ENCODE data around the gene SH2D7.

SH2D7 gene

DNA sequence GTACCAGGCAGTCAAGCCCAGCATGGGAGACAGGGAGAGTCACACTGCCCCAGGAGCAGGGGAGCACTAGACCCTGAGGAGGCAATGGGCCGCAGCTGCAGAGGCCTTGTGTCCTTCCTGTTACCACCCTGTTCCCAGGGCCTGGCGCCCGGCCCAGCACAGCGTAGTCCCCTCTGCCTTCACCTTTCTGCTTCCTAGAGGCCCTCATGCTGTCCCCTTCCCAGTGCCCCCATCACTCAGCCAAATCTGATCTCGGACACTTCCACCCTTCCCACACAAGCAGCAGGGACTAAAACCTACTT lies 8.0 kb upstream of the SH2D7 start:
- H3K9me3 ChIP-seq (ENCODE audit: insufficient read depth, low read depth, low read length): no peaks in the 10 kb centered on the region
- no peak overlapping the region for H3K27ac ChIP-seq (ENCODE audit: low read depth, low read length)
- H3K4ac ChIP-seq (ENCODE audit: low read depth, low read length): no peak overlapping the region
- no peak overlapping the region for H2BK5ac ChIP-seq (ENCODE audit: low read depth, low read length, poor library complexity)
- WGBS (ENCODE audit: extremely low coverage, insufficient coverage, insufficient read length): no CpG with 5 or more reads among the region's 5 CpGs
- H3K9ac ChIP-seq (ENCODE audit: low read length): no peak overlapping the region
- no peak overlapping the region for H2BK120ac ChIP-seq (ENCODE audit: insufficient read depth, low read length, poor library complexity)
- no peak overlapping the region for H3K18ac ChIP-seq (ENCODE audit: low read length)
- H3K14ac ChIP-seq (ENCODE audit: low read length): no peak overlapping the region
- no peak overlapping the region for H3K4me3 ChIP-seq (ENCODE audit: low read depth, low read length)
- H3K4me2 ChIP-seq (ENCODE audit: low read length): no peak overlapping the region
- H3K79me1 ChIP-seq (ENCODE audit: low read length): peaks cover 2% of the 10 kb centered on the region
- H3K23ac ChIP-seq (ENCODE audit: low read length): no peak overlapping the region
- H3K4me1 ChIP-seq (ENCODE audit: control insufficient read depth in 1 of 2, insufficient read depth in 2 of 2, low read length in 2 of 2): peaks cover 3 to 6% of the 10 kb centered on the region in 2 experiments
- no peaks in the 10 kb centered on the region for H3K36me3 ChIP-seq (ENCODE audit: control insufficient read depth in 1 of 2, insufficient read depth in 2 of 2, low read length in 2 of 2)
- DNase-seq: no peak
- no peaks in the 10 kb centered on the region for H3K27me3 ChIP-seq (ENCODE audit: insufficient read depth, low read length)
- H2AFZ ChIP-seq (ENCODE audit: insufficient read depth, low read length, poor library complexity): no peak overlapping the region
- H2AK5ac ChIP-seq (ENCODE audit: low read length): no peak overlapping the region
- no peak overlapping the region for H4K8ac ChIP-seq (ENCODE audit: low read depth, low read length)
- H2BK12ac ChIP-seq (ENCODE audit: low read length): no peak overlapping the region
- peak overlapping the region; percentile 57 for H4K91ac ChIP-seq (ENCODE audit: low read depth, low read length)
- H3K79me2 ChIP-seq (ENCODE audit: control insufficient read depth, insufficient read depth, low read length, poor library complexity): no peaks in the 10 kb centered on the region
- H4K12ac ChIP-seq (ENCODE audit: low read depth, low read length): no peak overlapping the region

GRCh38 chr15:78085928-78086327 lies 6.4 kb upstream of the SH2D7 start:
- no peaks in the 10 kb centered on the region for H3K79me2 ChIP-seq (ENCODE audit: control insufficient read depth, insufficient read depth, low read length, poor library complexity)
- no peak overlapping the region for H3K4me3 ChIP-seq (ENCODE audit: low read depth, low read length)
- H2AK5ac ChIP-seq (ENCODE audit: low read length): no peak overlapping the region
- H4K12ac ChIP-seq (ENCODE audit: low read depth, low read length): no peak overlapping the region
- H4K8ac ChIP-seq (ENCODE audit: low read depth, low read length): no peak overlapping the region
- no peak overlapping the region for H2BK5ac ChIP-seq (ENCODE audit: low read depth, low read length, poor library complexity)
- H3K4ac ChIP-seq (ENCODE audit: low read depth, low read length): no peak overlapping the region
- no peaks in the 10 kb centered on the region for H3K36me3 ChIP-seq (ENCODE audit: control insufficient read depth in 1 of 2, insufficient read depth in 2 of 2, low read length in 2 of 2)
- H3K27ac ChIP-seq (ENCODE audit: low read depth, low read length): no peak overlapping the region
- DNase-seq: no peak
- H2BK12ac ChIP-seq (ENCODE audit: low read length): no peak overlapping the region
- H3K18ac ChIP-seq (ENCODE audit: low read length): no peak overlapping the region
- H3K9me3 ChIP-seq (ENCODE audit: insufficient read depth, low read depth, low read length): no peaks in the 10 kb centered on the region
- peaks cover 2% of the 10 kb centered on the region for H3K79me1 ChIP-seq (ENCODE audit: low read length)
- H2BK120ac ChIP-seq (ENCODE audit: insufficient read depth, low read length, poor library complexity): no peak overlapping the region
- no peak overlapping the region for H3K23ac ChIP-seq (ENCODE audit: low read length)
- H3K4me2 ChIP-seq (ENCODE audit: low read length): no peak overlapping the region
- H3K9ac ChIP-seq (ENCODE audit: low read length): no peak overlapping the region
- H3K27me3 ChIP-seq (ENCODE audit: insufficient read depth, low read length): no peaks in the 10 kb centered on the region
- H3K4me1 ChIP-seq (ENCODE audit: control insufficient read depth in 1 of 2, insufficient read depth in 2 of 2, low read length in 2 of 2): peaks cover 3 to 6% of the 10 kb centered on the region in 2 experiments
- H2AFZ ChIP-seq (ENCODE audit: insufficient read depth, low read length, poor library complexity): no peak overlapping the region
- no peak overlapping the region for H4K91ac ChIP-seq (ENCODE audit: low read depth, low read length)
- no CpG with 5 or more reads among the region's 1 CpG for WGBS (ENCODE audit: extremely low coverage, insufficient coverage, insufficient read length)
- H3K14ac ChIP-seq (ENCODE audit: low read length): no peak overlapping the region

DNA sequence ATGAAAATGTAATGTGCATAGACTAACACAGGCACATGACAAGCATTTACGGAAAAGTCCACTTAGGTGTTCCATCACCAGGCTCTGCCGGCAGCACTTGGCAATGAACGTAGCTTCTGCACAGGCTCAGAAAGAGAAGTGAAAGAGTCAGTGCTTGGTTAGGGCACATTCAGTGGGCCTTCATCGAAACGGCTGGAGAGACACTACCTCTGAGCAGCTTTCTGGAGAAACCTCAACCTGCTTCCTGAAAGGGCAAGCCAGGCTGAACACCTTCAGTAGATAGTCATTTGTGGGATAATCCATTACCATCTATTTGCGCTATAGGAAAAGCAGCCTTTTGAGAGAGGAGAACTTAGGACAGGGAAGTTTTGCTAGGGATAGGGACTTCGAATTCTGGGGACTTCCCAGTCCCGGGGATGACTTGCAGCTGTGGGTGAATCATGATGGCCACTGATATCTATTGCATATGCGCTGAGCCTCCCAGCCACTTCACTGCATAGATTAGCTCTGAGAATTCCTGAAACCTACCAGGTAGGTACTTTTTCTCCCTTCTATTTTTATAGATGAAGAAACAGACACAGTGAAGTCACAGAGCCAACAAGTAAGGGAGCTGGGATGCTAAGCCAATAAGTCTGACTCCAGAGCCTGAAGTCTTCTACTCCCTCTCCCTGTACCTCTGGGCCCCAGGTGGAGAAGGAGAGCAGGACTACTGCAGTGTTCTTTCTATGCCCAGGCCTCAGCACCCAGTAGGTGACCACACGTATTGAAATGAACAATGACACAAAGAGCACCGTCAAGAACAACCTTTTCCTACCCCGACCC lies 4.2 kb upstream of the SH2D7 start:
- Histone ChIP-seq H2AFZ (ENCODE audit: insufficient read depth, low read length, poor library complexity) (no peak overlapping the region), H3K18ac (ENCODE audit: low read length) (no peak overlapping the region), H4K12ac (ENCODE audit: low read depth, low read length) (no peak overlapping the region), H3K23ac (ENCODE audit: low read length) (no peak overlapping the region), H3K4me3 (ENCODE audit: low read depth, low read length) (no peak overlapping the region), H3K9me3 (ENCODE audit: insufficient read depth, low read depth, low read length) (no peaks in the 10 kb centered on the region), H3K79me2 (ENCODE audit: control insufficient read depth, insufficient read depth, low read length, poor library complexity) (no peaks in the 10 kb centered on the region), H3K27me3 (ENCODE audit: insufficient read depth, low read length) (no peaks in the 10 kb centered on the region), H2AK5ac (ENCODE audit: low read length) (no peak overlapping the region), H3K9ac (ENCODE audit: low read length) (no peak overlapping the region), H3K79me1 (ENCODE audit: low read length) (no peaks in the 10 kb centered on the region), H3K4ac (ENCODE audit: low read depth, low read length) (no peak overlapping the region), H4K8ac (ENCODE audit: low read depth, low read length) (no peak overlapping the region), H2BK5ac (ENCODE audit: low read depth, low read length, poor library complexity) (no peak overlapping the region), H3K14ac (ENCODE audit: low read length) (no peak overlapping the region), H3K4me2 (ENCODE audit: low read length) (no peak overlapping the region), H2BK120ac (ENCODE audit: insufficient read depth, low read length, poor library complexity) (no peak overlapping the region), H2BK12ac (ENCODE audit: low read length) (no peak overlapping the region), H4K91ac (ENCODE audit: low read depth, low read length) (peak overlapping the region; percentile 4), H3K27ac (ENCODE audit: low read depth, low read length) (no peak overlapping the region), H3K4me1 (ENCODE audit: control insufficient read depth in 1 of 2, insufficient read depth in 2 of 2, low read length in 2 of 2) (peaks cover 3% of the 10 kb centered on the region in 2 experiments), H3K36me3 (ENCODE audit: control insufficient read depth in 1 of 2, insufficient read depth in 2 of 2, low read length in 2 of 2) (no peaks in the 10 kb centered on the region)
- peak in 1 of 2 donors; percentile 23 for DNase-seq
- WGBS (ENCODE audit: extremely low coverage, insufficient coverage, insufficient read length): no CpG with 5 or more reads among the region's 12 CpGs

GRCh38 chr15:78088773-78089080 lies 3.6 kb upstream of the SH2D7 start:
- no peak overlapping the region for H3K9ac ChIP-seq (ENCODE audit: low read length)
- no peaks in the 10 kb centered on the region for H3K79me2 ChIP-seq (ENCODE audit: control insufficient read depth, insufficient read depth, low read length, poor library complexity)
- H2AK5ac ChIP-seq (ENCODE audit: low read length): no peak overlapping the region
- H4K12ac ChIP-seq (ENCODE audit: low read depth, low read length): no peak overlapping the region
- no peak overlapping the region for H3K4me3 ChIP-seq (ENCODE audit: low read depth, low read length)
- no peaks in the 10 kb centered on the region for H3K9me3 ChIP-seq (ENCODE audit: insufficient read depth, low read depth, low read length)
- no peak overlapping the region for H2BK120ac ChIP-seq (ENCODE audit: insufficient read depth, low read length, poor library complexity)
- H3K18ac ChIP-seq (ENCODE audit: low read length): no peak overlapping the region
- H3K14ac ChIP-seq (ENCODE audit: low read length): no peak overlapping the region
- no peak overlapping the region for H4K91ac ChIP-seq (ENCODE audit: low read depth, low read length)
- H3K4me2 ChIP-seq (ENCODE audit: low read length): no peak overlapping the region
- WGBS (ENCODE audit: extremely low coverage, insufficient coverage, insufficient read length): no CpG with 5 or more reads among the region's 3 CpGs
- no peaks in the 10 kb centered on the region for H3K27me3 ChIP-seq (ENCODE audit: insufficient read depth, low read length)
- no peak overlapping the region for H2AFZ ChIP-seq (ENCODE audit: insufficient read depth, low read length, poor library complexity)
- no peak overlapping the region for H2BK5ac ChIP-seq (ENCODE audit: low read depth, low read length, poor library complexity)
- H4K8ac ChIP-seq (ENCODE audit: low read depth, low read length): no peak overlapping the region
- peaks cover 3% of the 10 kb centered on the region in 2 experiments for H3K4me1 ChIP-seq (ENCODE audit: control insufficient read depth in 1 of 2, insufficient read depth in 2 of 2, low read length in 2 of 2)
- no peaks in the 10 kb centered on the region for H3K79me1 ChIP-seq (ENCODE audit: low read length)
- no peak overlapping the region for H2BK12ac ChIP-seq (ENCODE audit: low read length)
- H3K23ac ChIP-seq (ENCODE audit: low read length): no peak overlapping the region
- H3K27ac ChIP-seq (ENCODE audit: low read depth, low read length): no peak overlapping the region
- no peak for DNase-seq
- no peaks in the 10 kb centered on the region for H3K36me3 ChIP-seq (ENCODE audit: control insufficient read depth in 1 of 2, insufficient read depth in 2 of 2, low read length in 2 of 2)
- H3K4ac ChIP-seq (ENCODE audit: low read depth, low read length): no peak overlapping the region
